ENCODE measurements around the gene PHC2. TPM values are rescaled to one million over a fixed set of nuclear protein-coding genes. Genes with fewer than 3 reads are reported as not detected.

PHC2 gene
- 10 to 100 TPM; 15.4 to 34.5 TPM for total RNA-seq

- Mint-ChIP-seq H3K27ac (no peak within 1 kb of the TSS), H3K9me3 (no peaks in the 10 kb centered on the region), H3K36me3 (no peaks in the 10 kb centered on the region)
- ATAC-seq (peak; percentile 96 to 98), DNase-seq (ENCODE audit: low spot score in 2 of 2) (peak; percentile 88 to 93)
Observed at GRCh38 chr1:33430692-33431593, at the start of gene PHC2. Gene PHC2, minus strand, starts transcription at chr1:33431095. Its CDS starts 55,556 bp downstream, at chr1:33375539.

GRCh38 chr1:33477451-33477850 lies 46.6 kb upstream of the PHC2 start:
- ATAC-seq (no peak), DNase-seq (ENCODE audit: low spot score in 2 of 2) (no peak)
- no peaks in the 10 kb centered on the region for H3K36me3 Mint-ChIP-seq
- H3K27ac Mint-ChIP-seq: peak overlapping the region in 1 of 2 donors; percentile 5
- H3K9me3 Mint-ChIP-seq: no peaks in the 10 kb centered on the region

GRCh38 chr1:33473900-33474299 lies 43.0 kb upstream of the PHC2 start:
- Mint-ChIP-seq H3K9me3 (no peaks in the 10 kb centered on the region), H3K27ac (no peak overlapping the region), H3K36me3 (no peaks in the 10 kb centered on the region)
- DNase-seq (ENCODE audit: low spot score in 2 of 2) (no peak), ATAC-seq (no peak)

- Mint-ChIP-seq H3K36me3 (no peaks in the 10 kb centered on the region), H3K9me3 (no peaks in the 10 kb centered on the region), H3K27ac (peak within 1 kb of the TSS; percentile 75 to 88)
- DNase-seq (ENCODE audit: low spot score in 2 of 2) (peak; percentile 84 to 87), ATAC-seq (peak; percentile 95 to 96)
Observed at GRCh38 chr1:33472269-33472980, 41.5 kb upstream of the PHC2 start, which contains the start of gene ZSCAN20. Gene ZSCAN20, plus strand, starts transcription at chr1:33472645. Its CDS starts 6,644 bp downstream, at chr1:33479289.

GRCh38 chr1:33471416-33471815 lies 40.5 kb upstream of the PHC2 start:
- DNase-seq (ENCODE audit: low spot score in 2 of 2) (no peak), ATAC-seq (no peak)
- Mint-ChIP-seq H3K9me3 (no peaks in the 10 kb centered on the region), H3K27ac (peak overlapping the region in 1 of 2 donors; percentile 88), H3K36me3 (no peaks in the 10 kb centered on the region)

- no peak overlapping the region for H3K27ac Mint-ChIP-seq
- DNase-seq (ENCODE audit: low spot score in 2 of 2): peak in 1 of 2 donors; percentile 55
- ATAC-seq: peak; percentile 58 to 61
- no peaks in the 10 kb centered on the region for H3K9me3 Mint-ChIP-seq
- H3K36me3 Mint-ChIP-seq: no peaks in the 10 kb centered on the region
Observed at GRCh38 chr1:33470495-33471012, 39.7 kb upstream of the PHC2 start.

GRCh38 chr1:33469691-33470090 lies 38.8 kb upstream of the PHC2 start:
- Mint-ChIP-seq H3K27ac (no peak overlapping the region), H3K36me3 (no peaks in the 10 kb centered on the region), H3K9me3 (no peaks in the 10 kb centered on the region)
- no peak for DNase-seq (ENCODE audit: low spot score in 2 of 2)
- ATAC-seq: no peak

GRCh38 chr1:33468967-33469366 lies 38.1 kb upstream of the PHC2 start:
- no peaks in the 10 kb centered on the region for H3K36me3 Mint-ChIP-seq
- no peak overlapping the region for H3K27ac Mint-ChIP-seq
- DNase-seq (ENCODE audit: low spot score in 2 of 2): no peak
- ATAC-seq: no peak
- H3K9me3 Mint-ChIP-seq: no peaks in the 10 kb centered on the region

GRCh38 chr1:33468531-33468930 lies 37.6 kb upstream of the PHC2 start:
- H3K27ac Mint-ChIP-seq: no peak overlapping the region
- no peaks in the 10 kb centered on the region for H3K36me3 Mint-ChIP-seq
- ATAC-seq (no peak), DNase-seq (ENCODE audit: low spot score in 2 of 2) (no peak)
- H3K9me3 Mint-ChIP-seq: no peaks in the 10 kb centered on the region

- no peak for ATAC-seq
- no peak overlapping the region for H3K27ac Mint-ChIP-seq
- no peaks in the 10 kb centered on the region for H3K36me3 Mint-ChIP-seq
- H3K9me3 Mint-ChIP-seq: no peaks in the 10 kb centered on the region
- no peak for DNase-seq (ENCODE audit: low spot score in 2 of 2)
Observed at GRCh38 chr1:33468011-33468410, 37.1 kb upstream of the PHC2 start.

GRCh38 chr1:33466159-33466558 lies 35.3 kb upstream of the PHC2 start:
- DNase-seq (ENCODE audit: low spot score in 2 of 2) (no peak), ATAC-seq (no peak)
- H3K36me3 Mint-ChIP-seq: no peaks in the 10 kb centered on the region
- no peaks in the 10 kb centered on the region for H3K9me3 Mint-ChIP-seq
- H3K27ac Mint-ChIP-seq: no peak overlapping the region

GRCh38 chr1:33465316-33465715 lies 34.4 kb upstream of the PHC2 start:
- Mint-ChIP-seq H3K27ac (no peak overlapping the region), H3K36me3 (no peaks in the 10 kb centered on the region), H3K9me3 (no peaks in the 10 kb centered on the region)
- ATAC-seq: no peak
- no peak for DNase-seq (ENCODE audit: low spot score in 2 of 2)

GRCh38 chr1:33464552-33464951 lies 33.7 kb upstream of the PHC2 start:
- no peak for DNase-seq (ENCODE audit: low spot score in 2 of 2)
- Mint-ChIP-seq H3K27ac (no peak overlapping the region), H3K36me3 (no peaks in the 10 kb centered on the region), H3K9me3 (no peaks in the 10 kb centered on the region)
- no peak for ATAC-seq

GRCh38 chr1:33462405-33463164 lies 31.7 kb upstream of the PHC2 start:
- H3K9me3 Mint-ChIP-seq: no peaks in the 10 kb centered on the region
- no peak overlapping the region for H3K27ac Mint-ChIP-seq
- no peak for ATAC-seq
- no peak for DNase-seq (ENCODE audit: low spot score in 2 of 2)
- H3K36me3 Mint-ChIP-seq: no peaks in the 10 kb centered on the region

GRCh38 chr1:33460947-33461629 lies 30.2 kb upstream of the PHC2 start:
- Mint-ChIP-seq H3K27ac (no peak overlapping the region), H3K36me3 (no peaks in the 10 kb centered on the region), H3K9me3 (no peaks in the 10 kb centered on the region)
- no peak for ATAC-seq
- no peak for DNase-seq (ENCODE audit: low spot score in 2 of 2)

GRCh38 chr1:33460144-33460543 lies 29.2 kb upstream of the PHC2 start:
- ATAC-seq (no peak), DNase-seq (ENCODE audit: low spot score in 2 of 2) (no peak)
- no peaks in the 10 kb centered on the region for H3K9me3 Mint-ChIP-seq
- no peaks in the 10 kb centered on the region for H3K36me3 Mint-ChIP-seq
- H3K27ac Mint-ChIP-seq: no peak overlapping the region
